ENCODE results near the gene PPP6R3. TPM values are rescaled to one million over a fixed set of nuclear protein-coding genes. Genes with fewer than 3 reads are reported as not detected.
"Not testable (repeated sequence)": the region's sequence is repeated elsewhere in the genome, so short reads cannot be mapped to it uniquely, and the experiment has no call there.

Gene PPP6R3
- total RNA-seq, 4 donors from 2014 or later = 76.6 to 130 (median 94.0) TPM

DNA sequence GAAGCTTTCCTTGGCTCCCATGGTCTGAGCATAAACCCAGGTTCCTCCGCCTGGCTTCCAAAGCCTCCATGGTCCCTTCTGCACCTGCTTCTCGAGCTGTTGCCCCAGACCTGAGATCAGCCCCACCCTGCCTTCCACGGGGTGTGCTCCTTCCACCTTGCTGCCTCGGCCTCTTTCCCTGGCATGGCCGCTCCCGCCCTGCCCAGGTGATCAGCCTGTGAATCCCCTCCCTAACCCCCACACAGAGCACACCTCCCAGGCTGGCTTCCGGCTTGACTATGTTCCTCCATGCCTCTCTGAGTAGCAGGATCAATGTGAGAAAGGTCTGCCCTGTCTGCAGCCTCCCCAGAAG is 2.7 kb upstream of the PPP6R3 start:
- WGBS, 2 donors = 70 to 83% methylated on average over 7 of the region's 7 CpGs
- H3K9me3 ChIP-seq = no peaks in the 10 kb centered on the region

DNA sequence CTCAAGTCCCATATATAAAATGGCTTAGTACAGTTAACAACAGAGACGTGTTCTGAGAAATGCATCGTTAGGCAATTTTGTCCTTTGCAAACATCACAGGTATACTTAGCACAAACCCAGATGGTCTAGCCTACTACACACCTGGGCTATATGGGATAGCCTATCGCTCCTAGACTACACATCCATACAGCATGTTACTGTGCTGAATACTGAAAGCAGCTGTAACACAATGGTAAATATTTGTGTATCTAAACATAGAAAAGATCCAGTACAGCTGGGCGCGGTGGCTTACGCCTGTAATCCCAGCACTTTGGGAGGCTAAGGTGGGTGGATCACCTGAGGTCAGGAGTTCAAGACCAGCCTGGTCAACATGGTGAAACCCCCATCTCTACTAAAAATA is 2.2 kb upstream of the PPP6R3 start:
- DNase-seq; intact Hi-C loops (cut with DNase I); H3K27ac ChIP-seq; H3K9me3 ChIP-seq; H3K27me3 ChIP-seq; H3K4me3 ChIP-seq; H3K36me3 ChIP-seq: not testable (repeated sequence)
- peaks cover 0 to 45% (median 15%) of the 10 kb centered on the region in 3 donors for H3K4me1 ChIP-seq
- WGBS, 2 donors = 72 to 82% methylated on average over 3 to 6 of the region's 6 CpGs

More for the DNA sequence above, 2.7 kb upstream of the PPP6R3 start:
- Histone ChIP-seq H3K4me1 (peaks cover 0 to 40% (median 10%) of the 10 kb centered on the region in 3 donors), H3K27me3 (no peaks in the 10 kb centered on the region), H3K4me3 (no peak overlapping the region), H3K36me3 (no peaks in the 10 kb centered on the region), H3K27ac (no peak overlapping the region)
- no peak for DNase-seq
- intact Hi-C loops (cut with DNase I) = no loop called here
- TF ChIP-seq, protein P1, sequence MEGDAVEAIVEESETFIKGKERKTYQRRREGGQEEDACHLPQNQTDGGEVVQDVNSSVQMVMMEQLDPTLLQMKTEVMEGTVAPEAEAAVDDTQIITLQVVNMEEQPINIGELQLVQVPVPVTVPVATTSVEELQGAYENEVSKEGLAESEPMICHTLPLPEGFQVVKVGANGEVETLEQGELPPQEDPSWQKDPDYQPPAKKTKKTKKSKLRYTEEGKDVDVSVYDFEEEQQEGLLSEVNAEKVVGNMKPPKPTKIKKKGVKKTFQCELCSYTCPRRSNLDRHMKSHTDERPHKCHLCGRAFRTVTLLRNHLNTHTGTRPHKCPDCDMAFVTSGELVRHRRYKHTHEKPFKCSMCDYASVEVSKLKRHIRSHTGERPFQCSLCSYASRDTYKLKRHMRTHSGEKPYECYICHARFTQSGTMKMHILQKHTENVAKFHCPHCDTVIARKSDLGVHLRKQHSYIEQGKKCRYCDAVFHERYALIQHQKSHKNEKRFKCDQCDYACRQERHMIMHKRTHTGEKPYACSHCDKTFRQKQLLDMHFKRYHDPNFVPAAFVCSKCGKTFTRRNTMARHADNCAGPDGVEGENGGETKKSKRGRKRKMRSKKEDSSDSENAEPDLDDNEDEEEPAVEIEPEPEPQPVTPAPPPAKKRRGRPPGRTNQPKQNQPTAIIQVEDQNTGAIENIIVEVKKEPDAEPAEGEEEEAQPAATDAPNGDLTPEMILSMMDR (IDR thresholded peaks at IDR 0.05) = no peak
- TF ChIP-seq POLR2A (IDR thresholded peaks at IDR 0.05) = no peak

DNA sequence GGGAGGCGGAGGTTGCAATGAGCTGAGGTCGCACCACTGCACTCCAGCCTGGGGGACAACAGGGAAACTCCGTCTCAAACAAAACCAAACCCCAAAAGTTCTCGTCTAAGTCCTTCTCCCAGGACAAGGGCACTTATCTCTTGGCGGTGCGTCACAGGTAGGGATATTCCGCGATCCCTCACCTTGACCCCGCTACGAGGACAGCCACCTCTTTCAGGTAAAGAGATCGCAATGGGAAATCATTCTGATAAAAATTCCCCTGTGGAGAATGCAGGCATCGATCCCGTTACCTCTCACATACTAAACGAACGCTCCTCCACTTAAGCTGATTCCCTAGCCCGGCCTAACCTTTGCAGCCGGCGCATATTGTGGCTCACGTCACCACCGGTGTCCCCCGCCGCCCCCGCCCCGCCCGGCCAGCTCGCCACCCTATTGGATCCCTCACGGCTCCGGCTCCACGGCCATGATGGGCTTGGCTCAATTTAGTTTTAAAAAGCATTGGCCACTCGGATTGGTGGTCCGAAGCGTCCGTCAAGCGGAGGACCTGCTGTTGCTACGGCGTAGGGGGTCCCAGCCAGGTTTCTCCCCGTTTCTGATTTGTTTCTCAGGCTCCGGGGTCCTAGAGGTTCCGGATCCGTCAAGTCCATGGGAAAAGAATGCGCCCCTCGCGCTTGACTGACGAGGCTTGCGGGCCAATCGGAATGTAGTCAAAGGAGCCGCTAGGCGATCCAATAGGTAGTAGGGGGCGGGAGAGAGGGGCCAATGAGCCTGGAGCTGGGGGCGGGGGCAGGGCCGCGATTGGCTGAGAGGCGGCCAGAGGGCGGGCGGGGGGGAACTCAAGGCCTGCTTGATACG is 439 bp upstream of the PPP6R3 start:
- peak overlapping the region; percentile 75 to 97 (median 86) for H3K4me3 ChIP-seq
- H3K4me1 ChIP-seq = peaks cover 5 to 57% (median 33%) of the 10 kb centered on the region in 3 donors
- no peaks in the 10 kb centered on the region for H3K36me3 ChIP-seq
- peak; percentile 92 for DNase-seq
- 7 to 9% methylated on average over 11 to 22 of the region's 56 CpGs for WGBS, 2 donors
- peak in 1 of 4 donors; percentile 38 for TF ChIP-seq POLR2A (IDR thresholded peaks at IDR 0.05)
- TF ChIP-seq, protein P1 (IDR thresholded peaks at IDR 0.05) = peak in 3 of 6 experiments; percentile 9 to 37 (median 12)
- H3K27ac ChIP-seq = peak overlapping the region; percentile 91 to 100 (median 99)
- H3K9me3 ChIP-seq = no peaks in the 10 kb centered on the region
- no peaks in the 10 kb centered on the region for H3K27me3 ChIP-seq
- intact Hi-C loops (cut with DNase I) = no loop called here

DNA sequence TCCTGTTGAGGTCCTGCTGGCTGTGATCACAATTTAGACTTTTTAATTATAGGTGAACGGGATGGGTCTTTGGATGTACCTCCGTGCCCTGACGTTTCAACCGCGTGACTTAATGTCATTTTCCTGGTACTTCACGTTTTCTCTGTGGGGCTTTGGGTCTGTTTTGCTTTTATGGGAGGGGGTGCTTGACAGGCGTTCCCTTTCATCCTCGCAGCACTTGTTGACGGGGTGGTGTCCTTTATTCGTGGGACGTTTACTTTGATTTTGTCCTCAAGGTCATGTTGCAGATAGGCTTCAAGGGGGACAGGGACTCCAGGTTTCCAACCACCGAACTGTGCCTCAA is 994 bp downstream of the PPP6R3 start:
- Histone ChIP-seq H3K27ac (peak overlapping the region; percentile 91 to 100 (median 99)), H3K4me3 (peak overlapping the region; percentile 75 to 97 (median 86)), H3K4me1 (peaks cover 5 to 60% (median 41%) of the 10 kb centered on the region in 3 donors), H3K27me3 (no peaks in the 10 kb centered on the region), H3K36me3 (no peaks in the 10 kb centered on the region), H3K9me3 (no peaks in the 10 kb centered on the region)
- 1% methylated on average over 12 of the region's 12 CpGs for WGBS, 2 donors
- no peak for TF ChIP-seq POLR2A (IDR thresholded peaks at IDR 0.05)
- TF ChIP-seq, protein P1 (IDR thresholded peaks at IDR 0.05) = no peak
- intact Hi-C loops (cut with DNase I) = no loop called here
- DNase-seq = no peak

DNA sequence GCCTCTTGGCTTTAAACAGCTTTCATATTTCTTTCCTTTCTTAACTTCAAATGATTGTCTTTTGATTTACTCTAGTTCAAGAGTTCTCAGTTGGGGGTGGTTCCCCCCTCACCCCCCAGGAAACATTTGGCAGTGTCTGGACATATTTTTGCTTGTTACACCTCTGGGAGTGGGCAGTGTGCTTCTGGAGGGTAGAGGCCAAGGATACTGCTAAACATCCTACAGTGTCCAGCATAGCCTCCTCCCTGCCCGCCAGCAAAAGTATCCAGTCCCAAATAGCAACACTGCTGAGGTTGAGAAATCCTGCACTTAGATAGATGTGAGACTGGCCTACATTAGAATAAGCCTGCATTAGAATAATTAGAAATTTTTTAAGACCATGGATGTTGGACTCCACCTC is 3.2 kb downstream of the PPP6R3 start:
- H3K36me3 ChIP-seq = no peaks in the 10 kb centered on the region
- peak overlapping the region in 1 of 4 donors; percentile 13 for H3K27ac ChIP-seq
- no peaks in the 10 kb centered on the region for H3K9me3 ChIP-seq
- no peak for DNase-seq
- TF ChIP-seq, protein P1 (IDR thresholded peaks at IDR 0.05) = no peak
- TF ChIP-seq POLR2A (IDR thresholded peaks at IDR 0.05) = no peak
- H3K27me3 ChIP-seq = no peaks in the 10 kb centered on the region
- peak overlapping the region in 1 of 4 donors; percentile 13 for H3K4me3 ChIP-seq
- WGBS, 2 donors = 91% methylated on average over 1 of the region's 1 CpG; no CpG with 5 or more reads in 1 of the 2 donors
- intact Hi-C loops (cut with DNase I) = no loop called here
- peaks cover 5 to 80% (median 56%) of the 10 kb centered on the region in 3 donors for H3K4me1 ChIP-seq

All from esophagus squamous epithelium (tissue), 5 donors.